GM04504 (cell line): ENCODE data around the gene CAPSL.
"Not testable (repeated sequence)": the region's sequence is repeated elsewhere in the genome, so short reads cannot be mapped to it uniquely, and the experiment has no call there.

Experiments used
- DNase-seq: peaks from one replicate; pipeline ENCODE4 v3.0.0-alpha.2; 2012; ENCODE audit warnings: low read depth

CAPSL gene

GRCh38 chr5:35876454-35876853 is 62.0 kb downstream of the CAPSL start:
- no peak for DNase-seq

- no peak for DNase-seq
Observed at GRCh38 chr5:35870605-35871004, 67.8 kb downstream of the CAPSL start.

- no peak for DNase-seq
Observed at GRCh38 chr5:35869685-35870277, 68.6 kb downstream of the CAPSL start.

GRCh38 chr5:35867998-35868397 is 70.4 kb downstream of the CAPSL start:
- no peak for DNase-seq

GRCh38 chr5:35863159-35863558 is 75.3 kb downstream of the CAPSL start:
- DNase-seq: no peak

GRCh38 chr5:35862126-35862525 is 76.3 kb downstream of the CAPSL start:
- DNase-seq: no peak

- no peak for DNase-seq
Observed at GRCh38 chr5:35861718-35862117, 76.7 kb downstream of the CAPSL start.

GRCh38 chr5:35860686-35861085 is 77.7 kb downstream of the CAPSL start:
- DNase-seq: peak; percentile 69

- no peak for DNase-seq
Observed at GRCh38 chr5:35859101-35859661, 79.2 kb downstream of the CAPSL start.

GRCh38 chr5:35857606-35858205 is 80.7 kb downstream of the CAPSL start:
- DNase-seq: peak; percentile 74

GRCh38 chr5:35856765-35857351 is 81.6 kb downstream of the CAPSL start, which contains the start of gene IL7R:
TSS of gene IL7R (plus strand) at chr5:35856891. CDS start at chr5:35856978, 87 bp downstream.
- DNase-seq: no peak

- DNase-seq: not testable (repeated sequence)
Observed at GRCh38 chr5:35856186-35856764, 82.1 kb downstream of the CAPSL start.

GRCh38 chr5:35855187-35855586 is 83.2 kb downstream of the CAPSL start:
- DNase-seq: no peak
